H1 (cell line): ENCODE measurements around the gene ANKRD11. TPM values are rescaled to one million over a fixed set of nuclear protein-coding genes. Genes with fewer than 3 reads are reported as not detected.
"Not testable (repeated sequence)": the region's sequence is repeated elsewhere in the genome, so short reads cannot be mapped to it uniquely, and the experiment has no call there.

Experiments
- CTCF ChIA-PET: fragments of 300-600 bp; sonication (Branson Sonifier 250); formaldehyde crosslinking; loops from one replicate; lab custom pipeline; 2021; ENCODE audit not compliant: partially characterized antibody; lab: Charles Lee
- POLR2A ChIA-PET: fragments of 300-600 bp; sonication (Branson Sonifier 250); formaldehyde crosslinking; loops from one replicate; lab custom pipeline; 2021; ENCODE audit warnings: inconsistent platforms; ENCODE audit not compliant: partially characterized antibody; lab: Charles Lee
- DNase-seq, 2 experiments: peaks; one replicate each; pipeline versions ENCODE4 v3.0.0 to v3.0.0-alpha.2; 2010 to 2022; ENCODE audit warnings: low spot score in 2 of 2, low read depth in 1 of 2, mixed read lengths in 1 of 2
- FAIRE-seq: peaks from 2 replicates; lab custom pipeline; 2011; peaks lifted over from hg19 to GRCh38; lab: Jason Lieb, UNC
- H2AFZ ChIP-seq: 2 replicates; pipeline ENCODE4 v1.8.1; 2012; ENCODE audit warnings: low read length, inconsistent platforms
- H2AK5ac ChIP-seq: 2 replicates; pipeline ENCODE4 v1.6.1; 2013; ENCODE audit warnings: low read depth, low read length
- H2BK120ac ChIP-seq: replicated peaks from 2 replicates; pipeline ENCODE3; 2013; ENCODE audit warnings: low read depth, low read length, inconsistent platforms
- H2BK12ac ChIP-seq: 2 replicates; pipeline ENCODE4 v1.6.1; 2013; ENCODE audit warnings: low read depth, low read length
- H2BK15ac ChIP-seq: 2 replicates; pipeline ENCODE4 v1.6.1; 2013; ENCODE audit warnings: low read length
- H2BK20ac ChIP-seq: 2 replicates; pipeline ENCODE4 v1.6.1; 2013; ENCODE audit warnings: low read length
- H2BK5ac ChIP-seq: 2 replicates; pipeline ENCODE4 v1.6.1; 2013; ENCODE audit warnings: low read depth, low read length
- H3K14ac ChIP-seq: 2 replicates; pipeline ENCODE4 v1.6.1; 2013; ENCODE audit warnings: inconsistent platforms; ENCODE audit not compliant: insufficient read length
- H3K18ac ChIP-seq: 2 replicates; pipeline ENCODE4 v1.6.1; 2013; ENCODE audit warnings: low read length; ENCODE audit errors: extremely low read depth
- H3K23ac ChIP-seq: 2 replicates; pipeline ENCODE4 v1.6.1; 2013; ENCODE audit warnings: inconsistent platforms; ENCODE audit not compliant: insufficient read length
- H3K23me2 ChIP-seq: 2 replicates; pipeline ENCODE4 v1.6.1; 2013; ENCODE audit warnings: low read depth, low read length
- H3K27ac ChIP-seq: 2 replicates; pipeline ENCODE4 v1.6.1; 2011; ENCODE audit warnings: low read depth, low read length, inconsistent platforms
- H3K27me3 ChIP-seq, 4 experiments: replicated peaks in 1 of 4; 1 replicate in 1 of 4; 2 replicates in 3 of 4; pipeline versions ENCODE4 v1.6.1 to v1.8.1; 2011 to 2013; ENCODE audit warnings: low read length in 3 of 4, mild to moderate bottlenecking in 3 of 4, inconsistent platforms in 2 of 4, mixed read lengths in 2 of 4, moderate library complexity in 1 of 4; ENCODE audit not compliant: control insufficient read depth in 3 of 4, insufficient read depth in 3 of 4; ENCODE audit errors: extremely low read depth in 1 of 4
- H3K36me3 ChIP-seq, 4 experiments: 2 replicates each; pipeline versions ENCODE4 v1.6.1 to v1.8.1; 2011 to 2013; ENCODE audit warnings: mild to moderate bottlenecking in 4 of 4, low read length in 3 of 4, moderate library complexity in 2 of 4, control low read depth in 1 of 4, inconsistent platforms in 1 of 4; ENCODE audit not compliant: insufficient read depth in 4 of 4, control insufficient read depth in 2 of 4
- H3K4ac ChIP-seq: replicated peaks from 2 replicates; pipeline ENCODE3; 2013; ENCODE audit warnings: low read length, low read depth, mixed read lengths, inconsistent platforms; ENCODE audit not compliant: insufficient read length
- H3K4me1 ChIP-seq, 4 experiments: replicated peaks in 1 of 4; 1 replicate in 1 of 4; 2 replicates in 3 of 4; pipeline versions ENCODE4 v1.6.1 to v1.8.1; 2011 to 2013; ENCODE audit warnings: low read length in 3 of 4, inconsistent platforms in 2 of 4, mixed read lengths in 1 of 4; ENCODE audit not compliant: insufficient read depth in 4 of 4, control insufficient read depth in 3 of 4
- H3K4me2 ChIP-seq, 2 experiments: 2 replicates each; pipeline versions ENCODE4 v1.6.1 to v1.8.1; 2011 to 2013; ENCODE audit warnings: low read depth in 2 of 2, low read length in 2 of 2, control low read depth in 1 of 2, inconsistent platforms in 1 of 2, mild to moderate bottlenecking in 1 of 2; ENCODE audit not compliant: insufficient read depth in 1 of 2
- H3K4me3 ChIP-seq, 4 experiments: fragments of 200-600, 300-600 bp in 1 of 4; sonication (generic), shearing (Covaris generic), sonication (Bioruptor Twin) in 1 of 4; 2 replicates each; pipeline versions ENCODE4 v1.5.1 to v1.8.1; 2011 to 2016; ENCODE audit warnings: low read length in 4 of 4, low read depth in 3 of 4, control low read depth in 2 of 4, inconsistent platforms in 2 of 4, mild to moderate bottlenecking in 2 of 4, mixed read lengths in 1 of 4, moderate library complexity in 1 of 4; ENCODE audit not compliant: insufficient read depth in 2 of 4; ENCODE audit errors: extremely low read depth in 1 of 4
- H3K56ac ChIP-seq: replicated peaks from 2 replicates; pipeline ENCODE3; 2013; ENCODE audit warnings: low read depth, mild to moderate bottlenecking, mixed read lengths, low read length, inconsistent platforms; ENCODE audit not compliant: insufficient read length
- H3K79me1 ChIP-seq: 2 replicates; pipeline ENCODE4 v1.6.1; 2013; ENCODE audit warnings: low read depth, low read length, control low read depth
- H3K79me2 ChIP-seq, 2 experiments: 2 replicates each; pipeline versions ENCODE4 v1.6.1 to v1.8.1; 2012 to 2013; ENCODE audit warnings: low read length in 2 of 2, mild to moderate bottlenecking in 2 of 2, inconsistent platforms in 1 of 2; ENCODE audit not compliant: insufficient read depth in 2 of 2, control insufficient read depth in 1 of 2
- H3K9ac ChIP-seq, 4 experiments: replicated peaks in 1 of 4; 1 replicate in 1 of 4; 2 replicates in 3 of 4; pipeline versions ENCODE4 v1.6.1 to v1.8.1; 2011 to 2013; ENCODE audit warnings: low read depth in 3 of 4, low read length in 3 of 4, control low read depth in 2 of 4, mild to moderate bottlenecking in 2 of 4, moderate library complexity in 2 of 4, inconsistent platforms in 1 of 4; ENCODE audit errors: extremely low read depth in 1 of 4
- H3K9me3 ChIP-seq, 2 experiments: 2 replicates each; pipeline versions ENCODE4 v1.6.1 to v1.8.1; 2012 to 2013; ENCODE audit warnings: mild to moderate bottlenecking in 2 of 2, moderate library complexity in 2 of 2, control low read depth in 1 of 2, inconsistent platforms in 1 of 2, low read depth in 1 of 2, low read length in 1 of 2, mixed read lengths in 1 of 2; ENCODE audit not compliant: insufficient read depth in 2 of 2
- H4K20me1 ChIP-seq, 2 experiments: replicated peaks in 1 of 2; 2 replicates each; pipeline versions ENCODE3 to v1.8.1; 2011 to 2013; ENCODE audit warnings: inconsistent platforms in 2 of 2, low read length in 2 of 2, mild to moderate bottlenecking in 1 of 2; ENCODE audit not compliant: insufficient read depth in 2 of 2, control insufficient read depth in 1 of 2
- H4K5ac ChIP-seq: 2 replicates; pipeline ENCODE4 v1.6.1; 2013; ENCODE audit warnings: low read length, low read depth, mixed read lengths, inconsistent platforms; ENCODE audit not compliant: insufficient read length
- H4K8ac ChIP-seq: 2 replicates; pipeline ENCODE4 v1.8.0; 2013; ENCODE audit warnings: mild to moderate bottlenecking, moderate library complexity, low read length, inconsistent platforms; ENCODE audit not compliant: insufficient read depth; ENCODE audit errors: extremely low read depth
- H4K91ac ChIP-seq: replicated peaks from 2 replicates; pipeline ENCODE3; 2013; ENCODE audit warnings: low read length, mixed read lengths, inconsistent platforms; ENCODE audit not compliant: insufficient read length
- WGBS, 2 experiments: shearing (Covaris generic) in 1 of 2; methylation state at CpG; one replicate each; pipeline versions ENCODE4 v1.1.6 to v1.1.7; 2013 to 2015; ENCODE audit warnings: low lambda C conversion rate in 2 of 2, mixed read lengths in 2 of 2, inconsistent platforms in 1 of 2, low coverage in 1 of 2, missing lambda C conversion rate in 1 of 2; ENCODE audit not compliant: insufficient replicate concordance in 2 of 2, insufficient coverage in 1 of 2, insufficient read length in 1 of 2; ENCODE audit errors: extremely low coverage in 1 of 2, missing lambda C conversion rate in 1 of 2; 5-methylcytosine and 5-hydroxymethylcytosine counted together
- polyA plus RNA-seq, 7 experiments: library from polyadenylated mRNA; depleted of rRNA in 3 of 7; stranded (reverse) in 5 of 7; unstranded in 2 of 7; fragments of >200 nt in 5 of 7; fragments of 200-250 nt in 2 of 7; gene quantifications; 1 replicate in 5 of 7; 2 replicates in 1 of 7; 4 replicates in 1 of 7; pipeline versions ENCODE4 v1.2.1 to v1.2.3, GENCODE V29; 2011 to 2013; ENCODE audit warnings: missing spikeins in 2 of 7, mixed read lengths in 2 of 7
- total RNA-seq: library from RNA; stranded (reverse); fragmentation: NEBNext Ultra II Directional; extraction: Animal tissue kit (Norgen Biotek cat#: 25700); gene quantifications from 2 replicates; pipeline ENCODE4 v1.2.1, GENCODE V29; 2021

The ANKRD11 gene
- total and polyA plus RNA-seq, 2 of the 8 experiments (the other 6 are each of a cell fraction or from before 2014, with no cell fraction given), result 46.5 to 142 TPM

GRCh38 chr16:89421300-89421699, 69.1 kb downstream of the ANKRD11 start:
- not testable (repeated sequence) for H3K4me3 ChIP-seq, H3K56ac ChIP-seq, H4K8ac ChIP-seq, H2BK15ac ChIP-seq, H3K14ac ChIP-seq, H3K4ac ChIP-seq, H3K27ac ChIP-seq, H4K91ac ChIP-seq, H3K9ac ChIP-seq, FAIRE-seq, H2BK5ac ChIP-seq, H3K23ac ChIP-seq, H2BK12ac ChIP-seq, H2BK120ac ChIP-seq, H4K5ac ChIP-seq, H2AK5ac ChIP-seq, DNase-seq, H3K27me3 ChIP-seq, H2BK20ac ChIP-seq, H3K9me3 ChIP-seq, H3K4me2 ChIP-seq, H2AFZ ChIP-seq, H3K18ac ChIP-seq, H3K23me2 ChIP-seq, H3K36me3 ChIP-seq
- ChIA-PET POLR2A (interaction anchor here (1.2 to 3.2 kb wide), 3 partner anchors 11 to 68 kb away, joined by 4 to 11 read pairs (median 10); no protein-coding TSS in a partner anchor), CTCF (interaction anchor here (1.6 kb wide), 1 partner anchor 12 kb away, joined by 3 read pairs; no protein-coding TSS in a partner anchor)
- Histone ChIP-seq H3K4me1 (peaks cover 6 to 25% (median 14%) of the 10 kb centered on the region in 4 experiments; a peak in 6 of 7 replicates), H3K79me2 (peaks cover 64 to 99% of the 10 kb centered on the region in 2 experiments), H3K79me1 (peaks cover 37% of the 10 kb centered on the region), H4K20me1 (peaks cover 52 to 57% of the 10 kb centered on the region in 2 experiments)
- WGBS, 2 experiments, result no CpG with 5 or more reads among the region's 23 CpGs
